GM21367 (cell line): ENCODE data around the gene DNAH1.

Source experiments
- ATAC-seq: cut with Tn5 transposase; IDR thresholded peaks from one replicate; pipeline ENCODE4 v1.9.1; 2021; ENCODE audit not compliant: unreplicated experiment

DNAH1 gene

GRCh38 chr3:52385157-52385556, 69.0 kb downstream of the DNAH1 start:
- ATAC-seq, result no peak

GRCh38 chr3:52387481-52387880, 71.4 kb downstream of the DNAH1 start:
- no peak for ATAC-seq

- ATAC-seq, result no peak
Measured at GRCh38 chr3:52388348-52388821, 72.3 kb downstream of the DNAH1 start.

GRCh38 chr3:52388933-52389332, 72.8 kb downstream of the DNAH1 start:
- no peak for ATAC-seq

- no peak for ATAC-seq
Measured at GRCh38 chr3:52391096-52391495, 75.0 kb downstream of the DNAH1 start.

GRCh38 chr3:52392216-52392930, 76.3 kb downstream of the DNAH1 start:
- ATAC-seq, result no peak

GRCh38 chr3:52393131-52393807, 77.2 kb downstream of the DNAH1 start:
- ATAC-seq, result no peak

- no peak for ATAC-seq
Measured at GRCh38 chr3:52393959-52394670, 78.0 kb downstream of the DNAH1 start.

GRCh38 chr3:52394751-52395502, 78.8 kb downstream of the DNAH1 start:
- ATAC-seq, result no peak

- ATAC-seq, result no peak
Measured at GRCh38 chr3:52395503-52395865, 79.4 kb downstream of the DNAH1 start.

- ATAC-seq, result no peak
Measured at GRCh38 chr3:52396011-52396906, 80.1 kb downstream of the DNAH1 start.

GRCh38 chr3:52396907-52397591, 80.9 kb downstream of the DNAH1 start:
- no peak for ATAC-seq

- ATAC-seq, result no peak
Measured at GRCh38 chr3:52397676-52398399, 81.7 kb downstream of the DNAH1 start.

GRCh38 chr3:52398670-52399081, 82.6 kb downstream of the DNAH1 start:
- no peak for ATAC-seq

GRCh38 chr3:52399131-52399530, 83.0 kb downstream of the DNAH1 start:
- no peak for ATAC-seq

GRCh38 chr3:52399593-52399992, 83.5 kb downstream of the DNAH1 start:
- ATAC-seq, result no peak

- no peak for ATAC-seq
Measured at GRCh38 chr3:52400275-52400793, 84.2 kb downstream of the DNAH1 start.

- no peak for ATAC-seq
Measured at GRCh38 chr3:52401021-52401420, 84.9 kb downstream of the DNAH1 start.

- ATAC-seq, result no peak
Measured at GRCh38 chr3:52401551-52401950, 85.4 kb downstream of the DNAH1 start.
